H1 (cell line): ENCODE data around the gene PRSS2. TPM values are rescaled to one million over a fixed set of nuclear protein-coding genes. Genes with fewer than 3 reads are reported as not detected.
"Not testable (repeated sequence)": the region's sequence is repeated elsewhere in the genome, so short reads cannot be mapped to it uniquely, and the experiment has no call there.

Source experiments
- CTCF ChIA-PET: fragments of 300-600 bp; sonication (Branson Sonifier 250); formaldehyde crosslinking; loops from one replicate; lab custom pipeline; 2021; ENCODE audit not compliant: partially characterized antibody; lab: Charles Lee
- POLR2A ChIA-PET: fragments of 300-600 bp; sonication (Branson Sonifier 250); formaldehyde crosslinking; loops from one replicate; lab custom pipeline; 2021; ENCODE audit warnings: inconsistent platforms; ENCODE audit not compliant: partially characterized antibody; lab: Charles Lee
- DNase-seq, 2 experiments: peaks; one replicate each; pipeline versions ENCODE4 v3.0.0 to v3.0.0-alpha.2; 2010 to 2022; ENCODE audit warnings: low spot score in 2 of 2, low read depth in 1 of 2, mixed read lengths in 1 of 2
- FAIRE-seq: peaks from 2 replicates; lab custom pipeline; 2011; peaks lifted over from hg19 to GRCh38; lab: Jason Lieb, UNC
- H2AFZ ChIP-seq: 2 replicates; pipeline ENCODE4 v1.8.1; 2012; ENCODE audit warnings: low read length, inconsistent platforms
- H2AK5ac ChIP-seq: 2 replicates; pipeline ENCODE4 v1.6.1; 2013; ENCODE audit warnings: low read depth, low read length
- H2BK120ac ChIP-seq: replicated peaks from 2 replicates; pipeline ENCODE3; 2013; ENCODE audit warnings: low read depth, low read length, inconsistent platforms
- H2BK12ac ChIP-seq: 2 replicates; pipeline ENCODE4 v1.6.1; 2013; ENCODE audit warnings: low read depth, low read length
- H2BK15ac ChIP-seq: 2 replicates; pipeline ENCODE4 v1.6.1; 2013; ENCODE audit warnings: low read length
- H2BK20ac ChIP-seq: 2 replicates; pipeline ENCODE4 v1.6.1; 2013; ENCODE audit warnings: low read length
- H2BK5ac ChIP-seq: 2 replicates; pipeline ENCODE4 v1.6.1; 2013; ENCODE audit warnings: low read depth, low read length
- H3K14ac ChIP-seq: 2 replicates; pipeline ENCODE4 v1.6.1; 2013; ENCODE audit warnings: inconsistent platforms; ENCODE audit not compliant: insufficient read length
- H3K18ac ChIP-seq: 2 replicates; pipeline ENCODE4 v1.6.1; 2013; ENCODE audit warnings: low read length; ENCODE audit errors: extremely low read depth
- H3K23ac ChIP-seq: 2 replicates; pipeline ENCODE4 v1.6.1; 2013; ENCODE audit warnings: inconsistent platforms; ENCODE audit not compliant: insufficient read length
- H3K23me2 ChIP-seq: 2 replicates; pipeline ENCODE4 v1.6.1; 2013; ENCODE audit warnings: low read depth, low read length
- H3K27ac ChIP-seq: 2 replicates; pipeline ENCODE4 v1.6.1; 2011; ENCODE audit warnings: low read depth, low read length, inconsistent platforms
- H3K27me3 ChIP-seq, 4 experiments: replicated peaks in 1 of 4; 1 replicate in 1 of 4; 2 replicates in 3 of 4; pipeline versions ENCODE4 v1.6.1 to v1.8.1; 2011 to 2013; ENCODE audit warnings: low read length in 3 of 4, mild to moderate bottlenecking in 3 of 4, inconsistent platforms in 2 of 4, mixed read lengths in 2 of 4, moderate library complexity in 1 of 4; ENCODE audit not compliant: control insufficient read depth in 3 of 4, insufficient read depth in 3 of 4; ENCODE audit errors: extremely low read depth in 1 of 4
- H3K36me3 ChIP-seq, 4 experiments: 2 replicates each; pipeline versions ENCODE4 v1.6.1 to v1.8.1; 2011 to 2013; ENCODE audit warnings: mild to moderate bottlenecking in 4 of 4, low read length in 3 of 4, moderate library complexity in 2 of 4, control low read depth in 1 of 4, inconsistent platforms in 1 of 4; ENCODE audit not compliant: insufficient read depth in 4 of 4, control insufficient read depth in 2 of 4
- H3K4ac ChIP-seq: replicated peaks from 2 replicates; pipeline ENCODE3; 2013; ENCODE audit warnings: low read length, low read depth, mixed read lengths, inconsistent platforms; ENCODE audit not compliant: insufficient read length
- H3K4me1 ChIP-seq, 4 experiments: replicated peaks in 1 of 4; 1 replicate in 1 of 4; 2 replicates in 3 of 4; pipeline versions ENCODE4 v1.6.1 to v1.8.1; 2011 to 2013; ENCODE audit warnings: low read length in 3 of 4, inconsistent platforms in 2 of 4, mixed read lengths in 1 of 4; ENCODE audit not compliant: insufficient read depth in 4 of 4, control insufficient read depth in 3 of 4
- H3K4me2 ChIP-seq, 2 experiments: 2 replicates each; pipeline versions ENCODE4 v1.6.1 to v1.8.1; 2011 to 2013; ENCODE audit warnings: low read depth in 2 of 2, low read length in 2 of 2, control low read depth in 1 of 2, inconsistent platforms in 1 of 2, mild to moderate bottlenecking in 1 of 2; ENCODE audit not compliant: insufficient read depth in 1 of 2
- H3K4me3 ChIP-seq, 4 experiments: fragments of 200-600, 300-600 bp in 1 of 4; sonication (generic), shearing (Covaris generic), sonication (Bioruptor Twin) in 1 of 4; 2 replicates each; pipeline versions ENCODE4 v1.5.1 to v1.8.1; 2011 to 2016; ENCODE audit warnings: low read length in 4 of 4, low read depth in 3 of 4, control low read depth in 2 of 4, inconsistent platforms in 2 of 4, mild to moderate bottlenecking in 2 of 4, mixed read lengths in 1 of 4, moderate library complexity in 1 of 4; ENCODE audit not compliant: insufficient read depth in 2 of 4; ENCODE audit errors: extremely low read depth in 1 of 4
- H3K56ac ChIP-seq: replicated peaks from 2 replicates; pipeline ENCODE3; 2013; ENCODE audit warnings: low read depth, mild to moderate bottlenecking, mixed read lengths, low read length, inconsistent platforms; ENCODE audit not compliant: insufficient read length
- H3K79me1 ChIP-seq: 2 replicates; pipeline ENCODE4 v1.6.1; 2013; ENCODE audit warnings: low read depth, low read length, control low read depth
- H3K79me2 ChIP-seq, 2 experiments: 2 replicates each; pipeline versions ENCODE4 v1.6.1 to v1.8.1; 2012 to 2013; ENCODE audit warnings: low read length in 2 of 2, mild to moderate bottlenecking in 2 of 2, inconsistent platforms in 1 of 2; ENCODE audit not compliant: insufficient read depth in 2 of 2, control insufficient read depth in 1 of 2
- H3K9ac ChIP-seq, 4 experiments: replicated peaks in 1 of 4; 1 replicate in 1 of 4; 2 replicates in 3 of 4; pipeline versions ENCODE4 v1.6.1 to v1.8.1; 2011 to 2013; ENCODE audit warnings: low read depth in 3 of 4, low read length in 3 of 4, control low read depth in 2 of 4, mild to moderate bottlenecking in 2 of 4, moderate library complexity in 2 of 4, inconsistent platforms in 1 of 4; ENCODE audit errors: extremely low read depth in 1 of 4
- H3K9me3 ChIP-seq, 2 experiments: 2 replicates each; pipeline versions ENCODE4 v1.6.1 to v1.8.1; 2012 to 2013; ENCODE audit warnings: mild to moderate bottlenecking in 2 of 2, moderate library complexity in 2 of 2, control low read depth in 1 of 2, inconsistent platforms in 1 of 2, low read depth in 1 of 2, low read length in 1 of 2, mixed read lengths in 1 of 2; ENCODE audit not compliant: insufficient read depth in 2 of 2
- H4K20me1 ChIP-seq, 2 experiments: replicated peaks in 1 of 2; 2 replicates each; pipeline versions ENCODE3 to v1.8.1; 2011 to 2013; ENCODE audit warnings: inconsistent platforms in 2 of 2, low read length in 2 of 2, mild to moderate bottlenecking in 1 of 2; ENCODE audit not compliant: insufficient read depth in 2 of 2, control insufficient read depth in 1 of 2
- H4K5ac ChIP-seq: 2 replicates; pipeline ENCODE4 v1.6.1; 2013; ENCODE audit warnings: low read length, low read depth, mixed read lengths, inconsistent platforms; ENCODE audit not compliant: insufficient read length
- H4K8ac ChIP-seq: 2 replicates; pipeline ENCODE4 v1.8.0; 2013; ENCODE audit warnings: mild to moderate bottlenecking, moderate library complexity, low read length, inconsistent platforms; ENCODE audit not compliant: insufficient read depth; ENCODE audit errors: extremely low read depth
- H4K91ac ChIP-seq: replicated peaks from 2 replicates; pipeline ENCODE3; 2013; ENCODE audit warnings: low read length, mixed read lengths, inconsistent platforms; ENCODE audit not compliant: insufficient read length
- CREB1 ChIP-seq: IDR thresholded peaks from 2 replicates; pipeline ENCODE4 v1.6.1; 2012; ENCODE audit warnings: inconsistent platforms
- JUN ChIP-seq: IDR thresholded peaks from 2 replicates; pipeline ENCODE4 v1.6.1; 2011; ENCODE audit warnings: low read depth, mild to moderate bottlenecking, improper control_type of control experiment, low read length
- KDM1A ChIP-seq: fragments of 200-600, 300-600 bp; sonication (generic); IDR thresholded peaks from 2 replicates; pipeline ENCODE4 v1.7.1; 2016; ENCODE audit warnings: mild to moderate bottlenecking, low read length, borderline replicate concordance
- MAX ChIP-seq: IDR thresholded peaks from 2 replicates; pipeline ENCODE4 v1.6.1; 2012; ENCODE audit warnings: inconsistent platforms
- TAF1 ChIP-seq: IDR thresholded peaks from 2 replicates; pipeline ENCODE4 v1.6.1; 2011; ENCODE audit warnings: mild to moderate bottlenecking, low read depth, low read length
- WGBS, 2 experiments: shearing (Covaris generic) in 1 of 2; methylation state at CpG; one replicate each; pipeline versions ENCODE4 v1.1.6 to v1.1.7; 2013 to 2015; ENCODE audit warnings: low lambda C conversion rate in 2 of 2, mixed read lengths in 2 of 2, inconsistent platforms in 1 of 2, low coverage in 1 of 2, missing lambda C conversion rate in 1 of 2; ENCODE audit not compliant: insufficient replicate concordance in 2 of 2, insufficient coverage in 1 of 2, insufficient read length in 1 of 2; ENCODE audit errors: extremely low coverage in 1 of 2, missing lambda C conversion rate in 1 of 2; 5-methylcytosine and 5-hydroxymethylcytosine counted together
- polyA plus RNA-seq, 7 experiments: library from polyadenylated mRNA; depleted of rRNA in 3 of 7; stranded (reverse) in 5 of 7; unstranded in 2 of 7; fragments of >200 nt in 5 of 7; fragments of 200-250 nt in 2 of 7; gene quantifications; 1 replicate in 5 of 7; 2 replicates in 1 of 7; 4 replicates in 1 of 7; pipeline versions ENCODE4 v1.2.1 to v1.2.3, GENCODE V29; 2011 to 2013; ENCODE audit warnings: missing spikeins in 2 of 7, mixed read lengths in 2 of 7
- total RNA-seq: library from RNA; stranded (reverse); fragmentation: NEBNext Ultra II Directional; extraction: Animal tissue kit (Norgen Biotek cat#: 25700); gene quantifications from 2 replicates; pipeline ENCODE4 v1.2.1, GENCODE V29; 2021

Gene PRSS2
- total and polyA plus RNA-seq, 2 of the 8 experiments (the other 6 are each of a cell fraction or from before 2014, with no cell fraction given) = not detected

- TF ChIP-seq TAF1 (no peak), CREB1 (no peak), MAX (no peak), KDM1A (no peak), JUN (no peak)
Observed at GRCh38 chr7:142753366-142753765, 17.4 kb upstream of the PRSS2 start (continued).

- H3K79me2 ChIP-seq, H3K4me3 ChIP-seq, H3K4ac ChIP-seq, H4K91ac ChIP-seq, H4K20me1 ChIP-seq, H3K4me2 ChIP-seq, H2AK5ac ChIP-seq, H2BK12ac ChIP-seq, H2BK15ac ChIP-seq, H3K18ac ChIP-seq, H3K36me3 ChIP-seq, H3K27ac ChIP-seq, POLR2A ChIA-PET, H3K14ac ChIP-seq, FAIRE-seq, H2BK20ac ChIP-seq, H2AFZ ChIP-seq, H3K23ac ChIP-seq, H4K8ac ChIP-seq, H3K9ac ChIP-seq, H3K79me1 ChIP-seq, H2BK5ac ChIP-seq, H2BK120ac ChIP-seq, H3K56ac ChIP-seq, H3K23me2 ChIP-seq, H3K4me1 ChIP-seq, H3K9me3 ChIP-seq, H3K27me3 ChIP-seq, H4K5ac ChIP-seq: not testable (repeated sequence)
- CTCF ChIA-PET = interaction anchor here (0.9 to 1.6 kb wide), 3 partner anchors 9 to 121 kb away, joined by 3 read pairs; no protein-coding TSS in a partner anchor
- 71% methylated on average over 5 of the region's 5 CpGs; no CpG with 5 or more reads in 1 of the 2 experiments for WGBS, 2 experiments
- peak in 1 of 2 experiments; percentile 30 for DNase-seq
Observed at GRCh38 chr7:142753925-142754491, 16.8 kb upstream of the PRSS2 start.
